NCI-H345 treated with DMSO at 0.1 percent for 48 hours (cell line): ENCODE results near the gene UMODL1.

Experiments used
- DNase-seq: peaks from one replicate; lab custom pipeline; 2025; ENCODE audit not compliant: unreplicated experiment; lab: John Stamatoyannopoulos, UW

The UMODL1 gene

GRCh38 chr21:42071146-42071737 lies at the start of gene UMODL1:
UMODL1 (plus strand) TSS chr21:42071317; CDS start chr21:42071317, 0 bp downstream.
- no peak for DNase-seq

GRCh38 chr21:42021371-42022090 lies 49.6 kb upstream of the UMODL1 start:
- DNase-seq = peak; percentile 83

GRCh38 chr21:42022091-42022430 lies 49.1 kb upstream of the UMODL1 start:
- no peak for DNase-seq

- DNase-seq = no peak
Measured at GRCh38 chr21:42022906-42023305, 48.2 kb upstream of the UMODL1 start.

GRCh38 chr21:42025376-42026081 lies 45.6 kb upstream of the UMODL1 start:
- DNase-seq = no peak

- no peak for DNase-seq
Measured at GRCh38 chr21:42026082-42026435, 45.1 kb upstream of the UMODL1 start.

- DNase-seq = no peak
Measured at GRCh38 chr21:42027085-42027821, 43.9 kb upstream of the UMODL1 start.

GRCh38 chr21:42027822-42028765 lies 43.0 kb upstream of the UMODL1 start:
- no peak for DNase-seq

- DNase-seq = no peak
Measured at GRCh38 chr21:42028766-42029425, 42.2 kb upstream of the UMODL1 start.

GRCh38 chr21:42030311-42030710 lies 40.8 kb upstream of the UMODL1 start:
- DNase-seq = no peak

GRCh38 chr21:42031241-42031640 lies 39.9 kb upstream of the UMODL1 start:
- no peak for DNase-seq

- DNase-seq = peak; percentile 20
Measured at GRCh38 chr21:42031816-42032215, 39.3 kb upstream of the UMODL1 start.

- DNase-seq = no peak
Measured at GRCh38 chr21:42032266-42032665, 38.9 kb upstream of the UMODL1 start.

- DNase-seq = no peak
Measured at GRCh38 chr21:42032968-42033367, 38.1 kb upstream of the UMODL1 start.

- no peak for DNase-seq
Measured at GRCh38 chr21:42036313-42036712, 34.8 kb upstream of the UMODL1 start.

GRCh38 chr21:42037516-42037915 lies 33.6 kb upstream of the UMODL1 start:
- DNase-seq = no peak

GRCh38 chr21:42037943-42038342 lies 33.2 kb upstream of the UMODL1 start:
- no peak for DNase-seq

GRCh38 chr21:42038393-42038792 lies 32.7 kb upstream of the UMODL1 start:
- no peak for DNase-seq

GRCh38 chr21:42038826-42039425 lies 32.2 kb upstream of the UMODL1 start:
- no peak for DNase-seq

- DNase-seq = no peak
Measured at GRCh38 chr21:42039470-42039901, 31.6 kb upstream of the UMODL1 start.
